Skin epidermis (tissue), 12 donors: ENCODE results near the gene COMT.

Source experiments
- H3K27ac ChIP-seq, 21 experiments: fragments of 200-600 bp; sonication (generic) in 11 of 21; one replicate each; pipeline ENCODE4 v1.5.0; 2020; ENCODE audit warnings: mild to moderate bottlenecking in 3 of 21, inconsistent platforms in 2 of 21, moderate library complexity in 2 of 21
- H3K4me3 ChIP-seq, 7 experiments: fragments of 200-600 bp; sonication (generic) in 2 of 7; one replicate each; pipeline ENCODE4 v1.5.0; 2020; ENCODE audit warnings: inconsistent platforms in 2 of 7, mild to moderate bottlenecking in 2 of 7, moderate library complexity in 1 of 7

Gene COMT

DNA sequence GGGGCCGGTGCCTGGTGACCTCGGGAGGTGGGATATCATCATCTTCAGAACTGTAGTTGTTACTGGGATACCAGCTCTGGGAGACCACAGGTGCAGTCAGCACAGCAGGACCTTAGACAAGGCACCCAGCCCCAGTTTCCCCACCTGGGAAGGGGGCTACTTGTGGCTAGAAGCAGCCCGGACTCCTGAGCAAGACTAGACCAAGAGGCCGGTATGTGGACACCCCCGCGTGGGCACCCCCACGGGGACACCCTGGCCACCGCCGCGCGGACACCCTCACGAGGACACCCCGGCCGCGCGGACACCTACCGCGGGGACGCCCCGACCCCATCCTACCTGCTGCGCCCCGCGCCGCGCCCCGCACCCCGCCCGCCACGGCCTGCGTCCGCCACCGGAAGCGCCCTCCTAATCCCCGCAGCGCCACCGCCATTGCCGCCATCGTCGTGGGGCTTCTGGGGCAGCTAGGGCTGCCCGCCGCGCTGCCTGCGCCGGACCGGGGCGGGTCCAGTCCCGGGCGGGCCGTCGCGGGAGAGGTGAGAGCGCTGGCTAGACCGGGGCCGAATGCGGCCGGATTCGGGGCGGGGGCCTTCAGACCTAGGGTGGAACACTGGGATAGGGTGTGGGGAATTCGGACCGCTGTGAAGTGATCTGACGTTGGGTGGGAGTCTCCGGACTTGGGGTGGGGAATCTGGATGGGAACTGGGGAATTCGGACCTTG lies at the start of gene COMT, which contains the start of gene TXNRD2:
COMT (plus strand) TSS at position 408 of the 718 bp plus-strand sequence. CDS start 20,755 bp downstream, outside the sequence.
TXNRD2 (minus strand) TSS at position 454 of the 718 bp plus-strand sequence; CDS start at position 439, 15 bp downstream.
- Histone ChIP-seq H3K27ac (peak within 1 kb of the TSS; percentile 75 to 99 (median 93)), H3K4me3 (peak within 1 kb of the TSS; percentile 55 to 83 (median 69))

DNA sequence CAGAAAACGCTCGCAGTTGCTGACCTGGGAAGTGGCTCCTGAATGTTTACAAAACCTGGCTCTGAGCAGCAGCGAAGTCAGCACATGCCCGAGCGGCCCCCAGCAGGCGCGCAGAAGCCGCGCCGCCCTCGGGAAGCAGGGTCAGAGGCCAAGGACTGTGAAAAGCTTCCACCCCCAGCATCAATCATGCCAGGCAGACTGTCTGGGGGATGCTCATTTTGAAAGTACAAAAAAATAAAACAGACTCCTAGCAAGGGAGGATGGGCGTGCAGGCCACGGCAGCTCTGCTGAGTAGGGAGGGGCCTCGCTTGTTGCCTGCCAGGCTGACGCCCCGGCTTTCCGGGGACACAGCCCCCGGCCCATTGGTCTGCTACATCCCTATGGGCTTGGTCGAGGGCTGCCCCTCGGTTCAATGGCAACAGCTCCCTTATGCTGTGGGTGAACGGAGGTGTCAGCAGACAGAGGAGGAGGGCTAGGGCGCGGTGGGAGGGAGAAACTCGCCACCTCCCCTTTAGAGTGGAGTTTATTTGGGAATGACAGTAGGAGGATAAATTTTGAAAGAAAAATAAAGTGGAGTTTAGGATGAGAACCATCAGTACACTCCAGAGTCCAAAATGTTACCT lies 49.2 kb upstream of the COMT start:
- H3K4me3 ChIP-seq, result peak overlapping the region in 1 of 7 experiments; percentile 12
- peak overlapping the region in 18 of 21 experiments; percentile 15 to 97 (median 82) for H3K27ac ChIP-seq

DNA sequence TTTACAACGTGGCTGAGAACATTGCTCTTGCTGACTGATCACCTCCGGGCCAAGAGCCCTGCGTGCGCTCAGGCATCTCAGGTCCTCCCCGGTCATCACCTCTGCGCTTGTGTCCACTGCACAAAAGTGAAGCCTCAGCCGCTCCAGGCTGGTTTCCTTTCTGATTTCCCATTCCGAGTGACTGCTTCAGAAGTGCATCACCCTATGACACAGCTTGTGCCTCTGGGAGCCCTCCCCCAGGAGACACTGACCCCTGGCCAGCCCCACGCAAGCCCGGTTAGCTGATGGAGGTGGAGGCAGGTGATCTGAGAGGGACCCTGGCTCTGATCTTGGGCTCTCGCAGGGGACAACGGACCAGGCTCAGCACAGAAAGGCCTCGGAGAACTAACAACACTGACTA lies 48.6 kb upstream of the COMT start:
- no peak overlapping the region for H3K4me3 ChIP-seq
- peak overlapping the region in 13 of 21 experiments; percentile 12 to 97 (median 89) for H3K27ac ChIP-seq

DNA sequence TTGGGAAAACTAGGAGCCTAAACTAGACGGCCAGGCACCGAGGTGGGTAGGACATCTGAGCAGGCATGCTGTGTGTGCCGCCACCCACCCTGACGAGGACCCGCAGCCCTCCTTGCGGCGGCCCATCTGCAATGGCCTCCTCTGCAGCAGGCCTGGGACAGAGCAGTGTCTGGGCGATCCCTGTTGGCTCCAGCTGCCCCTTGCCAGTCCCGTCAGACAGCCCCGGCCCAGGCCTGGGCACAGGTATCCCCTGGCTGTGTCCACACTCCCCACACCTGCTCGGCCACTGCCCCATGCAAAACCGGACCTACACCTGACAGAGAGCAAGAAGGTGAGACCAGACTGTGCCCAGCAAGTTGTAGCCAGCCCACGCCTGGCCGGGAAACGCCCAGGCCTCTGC lies 48.2 kb upstream of the COMT start:
- Histone ChIP-seq H3K4me3 (no peak overlapping the region), H3K27ac (peak overlapping the region in 7 of 21 experiments; percentile 12 to 97 (median 93))

DNA sequence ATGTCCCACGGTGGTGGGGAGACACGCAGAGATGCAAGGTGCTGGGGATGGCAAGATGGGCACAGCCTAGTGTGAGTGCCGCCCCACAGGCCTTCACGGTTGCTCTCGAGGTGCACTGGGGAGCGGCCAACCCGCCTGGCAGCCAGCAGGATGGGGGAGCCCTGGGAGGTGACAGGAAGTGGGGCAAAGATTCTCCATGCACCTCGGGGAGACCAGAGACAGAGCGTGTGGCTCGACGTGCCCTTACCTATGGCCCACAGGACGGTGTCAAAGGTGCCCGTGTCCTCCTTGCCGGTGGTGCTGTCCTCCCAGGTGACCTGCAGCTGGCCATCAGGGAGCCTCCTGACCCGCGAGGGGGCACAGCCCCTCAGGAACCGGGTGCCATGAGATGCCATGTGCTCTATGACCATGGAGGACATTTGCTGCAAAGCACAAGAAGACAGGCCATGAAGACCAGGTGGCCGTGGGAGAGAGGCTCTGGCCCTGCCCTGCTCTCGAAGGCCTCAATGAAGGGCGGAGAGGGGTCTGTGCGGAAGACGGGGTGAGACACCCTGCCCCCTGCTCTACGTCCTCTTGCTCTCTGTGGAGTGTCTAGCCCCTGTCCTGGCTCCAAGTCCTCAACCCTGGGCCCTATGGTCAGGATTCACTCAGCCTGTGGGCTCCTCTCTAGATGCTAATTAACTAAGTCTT lies 46.3 kb upstream of the COMT start:
- Histone ChIP-seq H3K4me3 (no peak overlapping the region), H3K27ac (no peak overlapping the region)

DNA sequence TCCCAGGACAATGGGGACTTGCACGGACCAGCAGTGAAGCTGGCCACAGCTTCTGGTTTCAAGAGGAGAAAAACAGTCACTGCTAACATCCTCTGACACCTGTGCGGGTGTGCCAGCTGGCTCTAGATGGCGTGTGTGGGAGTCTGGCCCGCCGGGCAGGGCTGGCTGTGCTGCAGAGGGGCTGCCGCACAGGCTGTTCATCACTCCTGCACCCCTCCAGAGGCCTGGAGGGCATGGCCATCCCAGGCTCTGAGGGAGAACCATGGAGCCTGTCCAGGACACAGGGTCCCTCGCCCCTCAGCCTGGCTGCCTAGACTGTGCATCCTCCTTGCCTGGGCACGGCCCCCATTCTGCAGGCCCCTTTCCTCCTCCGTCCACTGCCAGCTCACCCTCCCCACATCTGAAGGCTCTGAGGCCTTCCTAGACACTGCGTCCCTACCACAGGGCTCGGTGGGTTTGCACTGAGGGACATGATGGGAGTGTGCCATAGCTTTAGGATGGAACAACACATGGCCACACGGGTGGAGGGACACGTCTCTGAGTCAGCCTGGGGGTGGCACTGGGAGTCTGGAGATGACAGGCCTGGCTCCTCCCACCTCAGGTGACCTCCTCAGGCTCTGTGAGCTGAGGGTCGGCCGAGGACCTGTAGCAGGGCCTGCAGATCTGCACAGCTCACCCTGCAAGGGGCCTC lies 44.8 kb upstream of the COMT start:
- H3K27ac ChIP-seq, result peak overlapping the region in 1 of 21 experiments; percentile 67
- no peak overlapping the region for H3K4me3 ChIP-seq

DNA sequence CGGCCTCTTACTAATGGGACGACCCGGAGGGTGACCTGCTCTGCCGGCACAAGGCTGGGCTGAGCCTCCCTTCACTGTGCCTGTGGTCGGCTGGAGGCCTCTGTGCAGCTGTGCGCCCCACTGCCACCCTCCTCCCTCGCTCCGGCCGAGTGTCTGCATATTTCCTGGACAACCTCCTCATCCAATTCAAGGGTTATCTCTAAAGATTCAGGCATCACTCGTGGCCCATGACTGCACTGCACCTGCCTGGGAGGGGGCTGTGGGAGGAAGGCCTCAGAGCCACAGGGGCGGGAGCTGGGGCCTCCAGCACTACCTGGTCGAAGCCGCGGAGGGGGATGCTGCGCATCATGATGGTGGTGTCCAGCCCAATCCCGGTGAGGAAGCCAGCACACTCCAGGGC lies 43.8 kb upstream of the COMT start:
- H3K4me3 ChIP-seq, result no peak overlapping the region
- no peak overlapping the region for H3K27ac ChIP-seq

DNA sequence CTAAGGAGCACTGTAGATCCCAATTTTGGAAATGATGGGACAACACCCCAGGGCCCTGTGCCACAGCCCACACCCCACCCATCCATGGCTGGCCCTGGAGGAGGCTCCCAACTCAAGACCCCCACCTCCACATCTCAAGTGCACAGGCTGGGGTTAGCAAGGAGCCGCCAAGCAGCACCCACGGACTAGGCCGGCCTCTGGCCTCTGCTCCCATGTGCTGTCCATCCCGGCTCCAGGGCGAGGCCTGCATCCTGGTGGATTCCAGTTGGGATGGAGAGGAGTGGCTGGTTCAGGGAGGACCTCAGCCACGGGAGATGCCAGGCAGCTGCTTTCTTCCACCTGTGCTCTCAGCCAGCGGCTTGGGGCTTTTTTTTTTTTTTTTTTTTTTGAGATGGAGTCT lies 43.4 kb upstream of the COMT start:
- Histone ChIP-seq H3K27ac (no peak overlapping the region), H3K4me3 (no peak overlapping the region)

DNA sequence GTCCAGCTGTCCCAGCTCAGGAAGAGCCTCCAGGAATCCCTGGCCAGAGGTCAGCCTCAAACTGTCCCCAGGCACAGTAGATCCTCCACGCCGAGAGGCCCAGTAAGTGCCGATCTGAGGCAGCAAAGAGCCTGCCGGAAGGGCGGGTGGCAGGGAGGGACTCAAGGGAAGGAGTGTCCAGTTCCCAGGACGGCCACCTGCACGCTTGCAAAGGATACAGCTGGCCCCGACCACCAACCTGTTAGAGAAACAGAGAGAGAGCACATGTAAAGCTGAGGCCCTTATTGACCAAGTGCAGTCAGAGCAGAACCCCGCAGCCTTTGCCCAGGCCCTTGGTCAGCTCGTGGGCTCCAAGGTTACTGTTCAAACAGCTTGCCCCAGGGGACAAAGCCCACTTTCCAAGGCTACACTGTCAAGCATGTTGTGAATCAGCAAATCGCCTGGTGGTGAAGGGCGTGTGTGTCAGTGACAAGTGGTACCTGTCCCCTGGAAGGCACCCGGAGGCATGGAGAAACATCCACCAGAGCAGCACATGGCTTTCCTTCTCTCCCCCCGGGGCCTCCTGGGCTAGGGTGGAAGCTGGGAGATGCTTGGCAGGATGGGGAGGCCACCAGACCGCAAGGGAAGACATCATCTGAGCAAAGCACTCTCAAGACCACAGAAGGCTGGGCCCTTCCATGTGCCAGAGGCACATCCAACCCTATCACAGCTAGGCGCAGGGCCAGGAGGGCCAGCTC lies 42.6 kb upstream of the COMT start:
- Histone ChIP-seq H3K4me3 (no peak overlapping the region), H3K27ac (peak overlapping the region in 2 of 21 experiments; percentile 15 to 22)

DNA sequence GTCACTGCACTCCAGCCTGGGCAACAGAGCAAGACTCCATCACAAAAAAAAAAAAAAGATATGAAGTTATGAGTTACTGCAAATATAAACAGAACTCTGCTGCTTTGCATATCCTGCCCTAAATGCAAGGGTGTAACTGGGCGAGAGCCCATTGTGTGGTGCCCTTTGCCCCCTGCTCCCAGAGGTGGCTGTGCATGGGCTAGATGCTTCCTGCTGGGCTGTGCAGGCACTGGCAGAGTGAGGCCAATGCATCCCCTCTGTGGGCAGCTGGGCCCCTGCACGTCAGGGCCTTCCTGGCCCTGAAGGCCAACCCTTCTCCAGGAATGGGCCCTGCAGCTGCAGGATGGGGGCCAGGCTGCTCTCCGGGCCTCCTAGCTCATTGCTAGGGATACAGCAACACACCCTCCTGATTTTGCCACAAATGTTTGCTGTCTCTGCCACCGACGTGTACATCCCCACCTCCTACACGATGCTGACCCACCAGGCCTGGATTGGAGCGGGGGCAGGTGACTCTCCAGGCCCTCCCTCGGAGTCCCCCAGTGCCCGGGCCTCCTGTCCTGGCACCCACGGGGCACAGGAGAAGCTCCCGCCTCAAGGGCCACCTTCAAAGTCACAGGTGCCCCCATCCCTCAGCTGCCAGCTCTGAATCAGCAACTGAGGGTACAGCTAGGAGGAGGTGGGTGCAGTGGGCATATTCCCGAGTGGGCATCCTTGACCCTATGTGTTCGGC lies 40.7 kb upstream of the COMT start:
- H3K4me3 ChIP-seq, result no peak overlapping the region

DNA sequence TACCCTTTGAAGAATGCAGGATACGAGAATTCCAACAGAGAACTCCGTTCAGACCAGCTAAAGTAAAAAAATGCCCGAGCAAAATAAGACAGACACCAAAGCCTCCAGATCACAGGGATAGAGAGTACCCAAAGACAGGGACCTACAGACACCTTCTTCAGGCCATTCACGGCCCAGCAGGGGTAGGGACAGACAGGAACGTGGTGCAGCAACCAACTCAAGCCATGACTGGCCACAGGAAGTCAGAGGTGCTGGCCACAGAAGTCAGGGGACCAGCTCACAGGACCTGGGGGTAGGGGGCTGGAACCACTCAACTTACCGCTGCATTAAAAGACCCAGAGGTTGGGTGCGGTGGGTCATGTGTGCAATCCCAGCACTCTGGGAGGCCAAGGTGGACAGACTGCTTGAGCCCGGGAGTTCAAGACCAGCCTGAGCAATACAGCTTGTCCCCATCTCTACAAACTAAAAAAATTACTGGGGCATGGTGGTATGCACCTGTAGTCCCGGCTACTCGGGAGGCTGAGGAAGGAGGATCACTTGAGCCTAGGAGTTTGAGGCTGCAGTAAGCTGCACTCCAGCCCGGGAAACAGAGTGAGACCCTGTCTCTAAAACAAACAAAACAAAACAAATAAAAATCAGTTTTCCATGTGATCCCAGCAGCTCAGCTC lies 39.9 kb upstream of the COMT start:
- H3K27ac ChIP-seq, result peak overlapping the region in 1 of 21 experiments; percentile 62
- H3K4me3 ChIP-seq, result no peak overlapping the region

More for the DNA sequence above, 40.7 kb upstream of the COMT start:
- no peak overlapping the region for H3K27ac ChIP-seq

DNA sequence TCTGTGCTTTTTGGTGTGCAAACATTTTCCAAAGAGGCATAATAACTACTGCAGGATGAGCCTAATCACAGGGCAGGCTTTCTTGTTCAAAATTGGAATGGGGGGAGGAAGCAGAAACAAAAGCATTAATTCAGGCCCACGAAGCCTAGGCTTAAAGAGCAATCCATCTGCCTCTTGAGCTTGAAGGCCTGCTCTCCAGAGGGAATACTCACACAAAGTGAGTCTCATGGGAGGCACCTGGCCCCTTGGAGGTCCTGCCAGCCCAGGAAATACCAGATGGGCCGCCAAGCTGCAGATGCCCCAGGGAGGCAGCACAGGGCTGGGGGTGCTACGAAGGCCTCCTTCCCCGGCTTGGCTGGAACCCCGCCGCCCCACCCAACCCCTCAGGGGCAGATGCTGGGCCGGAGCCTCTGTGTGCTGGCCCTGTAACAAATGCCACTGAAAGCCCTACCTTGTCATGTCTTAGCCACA lies 39.3 kb upstream of the COMT start:
- H3K27ac ChIP-seq, result peak overlapping the region in 1 of 21 experiments; percentile 62
- no peak overlapping the region for H3K4me3 ChIP-seq

DNA sequence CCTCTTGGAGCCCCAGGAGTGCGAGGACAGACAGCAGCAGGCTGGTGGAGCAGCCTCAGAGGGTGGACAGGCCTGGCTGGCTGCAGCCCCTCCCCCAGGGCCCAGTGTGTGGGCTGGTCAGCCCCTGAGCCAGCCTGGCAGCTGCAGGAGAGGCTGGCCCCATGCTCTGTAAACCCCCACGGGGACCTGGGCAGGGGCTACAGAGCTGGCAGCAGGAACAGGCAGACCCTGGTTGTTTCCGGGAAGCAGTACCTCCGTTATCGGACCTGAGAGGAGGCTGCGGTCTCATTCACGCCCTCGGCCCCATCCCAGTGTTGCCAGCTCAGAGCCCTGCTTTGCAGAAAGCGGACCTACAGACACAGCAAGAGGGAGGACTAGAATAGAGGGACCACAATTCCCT lies 38.5 kb upstream of the COMT start:
- Histone ChIP-seq H3K27ac (peak overlapping the region in 1 of 21 experiments; percentile 62), H3K4me3 (no peak overlapping the region)

DNA sequence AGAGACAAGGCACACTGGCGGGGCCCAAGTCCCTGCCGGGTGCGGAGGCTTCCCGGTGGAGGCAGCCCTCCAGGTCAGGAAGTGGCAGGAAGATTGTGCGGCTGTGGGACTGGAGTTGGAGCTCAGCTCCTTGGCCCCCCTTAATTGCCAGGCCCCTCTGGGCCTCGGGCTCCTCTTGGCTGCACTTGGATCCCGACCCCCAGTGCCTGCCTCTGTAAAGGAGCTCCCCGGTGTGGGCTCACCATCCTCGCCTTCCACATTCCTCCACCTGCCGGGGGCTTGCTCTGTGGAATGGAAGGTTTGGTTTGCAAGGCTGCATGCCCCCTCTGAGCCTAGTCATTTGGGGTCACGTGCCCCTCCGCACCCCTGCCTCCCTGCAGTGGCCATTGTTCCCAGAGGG lies 38.1 kb upstream of the COMT start:
- Histone ChIP-seq H3K27ac (peak overlapping the region in 1 of 21 experiments; percentile 70), H3K4me3 (no peak overlapping the region)

DNA sequence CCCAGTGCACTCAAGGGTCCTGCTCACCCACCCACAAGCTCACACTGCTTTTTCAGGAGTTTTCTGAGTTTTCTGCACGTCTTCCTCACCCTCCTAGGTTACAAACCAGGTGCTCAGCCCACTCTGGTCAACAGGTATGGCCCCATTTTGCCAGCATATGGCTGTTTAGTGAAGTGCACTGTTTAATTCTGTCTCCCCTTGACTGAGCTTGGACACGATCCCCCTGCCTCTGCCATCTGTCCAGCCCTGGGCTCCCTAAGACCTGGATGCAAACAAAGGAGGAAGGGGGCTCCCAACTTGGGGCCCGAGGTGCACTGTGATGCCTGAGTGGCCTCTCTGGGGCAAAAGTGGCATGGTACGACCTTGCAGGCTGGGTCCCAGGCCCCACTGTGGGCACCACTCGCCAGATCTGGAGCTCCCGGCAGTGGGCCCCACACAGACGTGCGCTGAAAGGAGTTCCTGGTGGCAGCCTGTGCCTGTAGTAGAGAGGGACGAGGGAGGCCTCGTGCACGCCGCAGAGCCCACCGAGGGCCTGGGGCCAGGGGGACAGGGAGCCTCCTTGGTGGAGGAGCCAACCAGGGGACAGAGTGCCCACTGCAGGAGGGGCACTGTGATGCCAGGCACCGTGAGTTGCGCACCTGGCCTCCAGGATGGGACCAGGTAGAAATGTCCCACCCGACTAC lies 37.3 kb upstream of the COMT start:
- H3K27ac ChIP-seq, result peak overlapping the region in 3 of 21 experiments; percentile 20 to 70 (median 58)
- H3K4me3 ChIP-seq, result no peak overlapping the region

DNA sequence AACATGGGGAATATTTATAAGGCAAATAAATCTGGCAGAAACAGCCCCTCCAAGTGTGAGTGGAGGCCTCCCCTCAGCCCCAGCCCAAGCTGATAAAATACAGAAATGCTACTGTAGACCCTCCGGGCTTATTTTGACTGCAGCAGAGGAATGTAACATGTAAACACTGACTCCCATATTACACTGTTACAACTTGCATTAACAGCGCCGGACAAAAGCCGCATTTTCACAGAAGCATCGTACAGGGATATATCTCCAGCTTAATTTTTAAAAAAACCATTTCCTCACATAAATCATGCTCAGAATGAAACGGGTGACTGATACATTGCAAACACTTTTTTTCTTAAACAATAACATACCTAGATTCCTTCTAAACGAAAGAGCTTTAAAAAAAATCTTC lies 36.6 kb upstream of the COMT start:
- Histone ChIP-seq H3K27ac (peak overlapping the region in 2 of 21 experiments; percentile 47 to 70), H3K4me3 (no peak overlapping the region)
